DMS114 treated with DMSO at 0.1 percent for 48 hours (cell line): ENCODE data around the gene MSI2.

Experiments used
- DNase-seq: peaks from one replicate; lab custom pipeline; 2025; ENCODE audit not compliant: unreplicated experiment; lab: John Stamatoyannopoulos, UW

Gene MSI2

GRCh38 chr17:57363998-57364643 lies 107.8 kb downstream of the MSI2 start:
- DNase-seq = no peak

- no peak for DNase-seq
These were observed 109.1 kb downstream of the MSI2 start for GRCh38 chr17:57365420-57365819.

- no peak for DNase-seq
These were observed 109.8 kb downstream of the MSI2 start for GRCh38 chr17:57366177-57366557.

- DNase-seq = no peak
These were observed 110.4 kb downstream of the MSI2 start for GRCh38 chr17:57366558-57367351.

- DNase-seq = no peak
These were observed 112.5 kb downstream of the MSI2 start for GRCh38 chr17:57368637-57369336.

GRCh38 chr17:57369509-57369945 lies 113.2 kb downstream of the MSI2 start:
- no peak for DNase-seq

GRCh38 chr17:57370037-57370581 lies 113.8 kb downstream of the MSI2 start:
- no peak for DNase-seq

- no peak for DNase-seq
These were observed 114.3 kb downstream of the MSI2 start for GRCh38 chr17:57370619-57371018.

GRCh38 chr17:57372156-57372555 lies 115.8 kb downstream of the MSI2 start:
- DNase-seq = no peak

GRCh38 chr17:57373048-57373447 lies 116.7 kb downstream of the MSI2 start:
- DNase-seq = no peak

- no peak for DNase-seq
These were observed 117.4 kb downstream of the MSI2 start for GRCh38 chr17:57373756-57374155.

GRCh38 chr17:57375040-57375769 lies 118.9 kb downstream of the MSI2 start:
- DNase-seq = no peak

- DNase-seq = no peak
These were observed 119.5 kb downstream of the MSI2 start for GRCh38 chr17:57375770-57376225.

GRCh38 chr17:57377094-57377493 lies 120.8 kb downstream of the MSI2 start:
- no peak for DNase-seq

- no peak for DNase-seq
These were observed 123.0 kb downstream of the MSI2 start for GRCh38 chr17:57379237-57379894.

GRCh38 chr17:57379895-57380434 lies 123.6 kb downstream of the MSI2 start:
- DNase-seq = no peak

GRCh38 chr17:57381498-57381897 lies 125.2 kb downstream of the MSI2 start:
- no peak for DNase-seq

GRCh38 chr17:57384219-57384618 lies 127.9 kb downstream of the MSI2 start:
- no peak for DNase-seq

GRCh38 chr17:57385975-57386374 lies 129.7 kb downstream of the MSI2 start:
- no peak for DNase-seq

- DNase-seq = no peak
These were observed 131.3 kb downstream of the MSI2 start for GRCh38 chr17:57387575-57387974.
